Mucosa of rectum (tissue), 2 donors: Measurements from ENCODE around the gene PPP1R1B.
A peak's percentile ranks its signal among the peaks of the same experiment; 100 is the strongest.

Experiments used
- H3K27ac ChIP-seq, 2 donors: one replicate each; pipeline ENCODE4 v1.7.0; 2013; ENCODE audit warnings: inconsistent platforms in 2 of 2, low read depth in 2 of 2, low read length in 2 of 2
- H3K27me3 ChIP-seq, 2 donors: one replicate each; pipeline ENCODE4 v1.7.0; 2013; ENCODE audit warnings: low read length in 2 of 2; ENCODE audit not compliant: control insufficient read depth in 2 of 2, insufficient read depth in 2 of 2
- H3K36me3 ChIP-seq, 2 donors: one replicate each; pipeline ENCODE4 v1.7.0; 2013; ENCODE audit warnings: low read length in 2 of 2; ENCODE audit not compliant: control insufficient read depth in 2 of 2, insufficient read depth in 2 of 2
- H3K4me1 ChIP-seq, 2 donors: one replicate each; pipeline ENCODE4 v1.7.0; 2013; ENCODE audit warnings: low read length in 2 of 2, mild to moderate bottlenecking in 1 of 2; ENCODE audit not compliant: control insufficient read depth in 2 of 2, insufficient read depth in 2 of 2
- H3K4me3 ChIP-seq, 2 donors: one replicate each; pipeline ENCODE4 v1.7.0; 2013; ENCODE audit warnings: low read length in 2 of 2
- H3K9ac ChIP-seq, 2 donors: one replicate each; pipeline ENCODE4 v1.7.0; 2013; ENCODE audit warnings: low read length in 2 of 2, low read depth in 1 of 2, mild to moderate bottlenecking in 1 of 2
- H3K9me3 ChIP-seq, 2 donors: one replicate each; pipeline ENCODE4 v1.7.0; 2013; ENCODE audit warnings: low read length in 2 of 2; ENCODE audit not compliant: control insufficient read depth in 2 of 2
- donor health status: healthy.
- donor health status: Normal muscosa, but diverticular disease.

Gene PPP1R1B

DNA sequence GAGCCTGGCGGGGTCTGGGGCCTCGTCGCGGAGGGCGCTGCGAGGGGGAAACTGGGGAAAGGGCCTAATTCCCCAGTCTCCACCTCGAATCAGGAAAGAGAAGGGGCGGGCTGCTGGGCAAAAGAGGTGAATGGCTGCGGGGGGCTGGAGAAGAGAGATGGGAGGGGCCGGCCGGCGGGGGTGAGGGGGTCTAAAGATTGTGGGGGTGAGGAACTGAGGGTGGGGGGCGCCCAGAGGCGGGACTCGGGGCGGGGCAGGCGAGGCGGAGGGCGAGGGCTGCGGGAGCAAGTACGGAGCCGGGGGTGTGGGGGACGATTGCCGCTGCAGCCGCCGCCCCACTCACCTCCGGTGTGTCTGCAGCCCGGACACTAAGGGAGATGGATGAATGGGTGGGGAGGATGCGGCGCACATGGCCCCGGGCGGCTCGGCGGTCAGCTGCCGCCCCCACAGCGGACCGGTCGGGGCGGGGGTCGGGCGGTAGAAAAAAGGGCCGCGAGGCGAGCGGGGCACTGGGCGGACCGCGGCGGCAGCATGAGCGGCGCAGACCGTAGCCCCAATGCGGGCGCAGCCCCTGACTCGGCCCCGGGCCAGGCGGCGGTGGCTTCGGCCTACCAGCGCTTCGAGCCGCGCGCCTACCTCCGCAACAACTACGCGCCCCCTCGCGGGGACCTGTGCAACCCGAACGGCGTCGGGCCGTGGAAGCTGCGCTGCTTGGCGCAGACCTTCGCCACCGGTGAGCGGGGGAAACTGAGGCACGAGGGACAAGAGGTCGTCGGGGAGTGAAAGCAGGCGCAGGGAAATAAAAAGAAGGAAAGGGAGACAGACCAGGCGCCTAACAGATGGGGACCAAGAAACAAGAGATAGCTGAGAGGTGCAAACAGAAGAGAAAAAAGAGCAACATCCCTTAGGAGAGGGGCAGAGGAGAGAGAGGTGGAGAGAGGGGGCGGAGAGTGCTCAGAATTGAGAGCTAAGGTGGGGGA, 41.5 kb downstream of the PPP1R1B start, which contains the start of gene PNMT:
PNMT (plus strand) TSS at position 509 of the 980 bp plus-strand sequence; CDS start at position 532, 23 bp downstream.
- Histone ChIP-seq H3K27me3 (peaks cover 15 to 19% of the 10 kb centered on the region in 2 donors), H3K4me1 (peaks cover 31 to 38% of the 10 kb centered on the region in 2 donors), H3K36me3 (no peaks in the 10 kb centered on the region), H3K9me3 (no peaks in the 10 kb centered on the region), H3K9ac (peak within 1 kb of the TSS; percentile 32 to 63), H3K4me3 (peak within 1 kb of the TSS; percentile 20 to 40), H3K27ac (no peak within 1 kb of the TSS)

- H3K9ac ChIP-seq: no peak overlapping the region
Observed at GRCh38 chr17:39669897-39670735, 43.4 kb downstream of the PPP1R1B start.

GRCh38 chr17:39670746-39671145, 44.0 kb downstream of the PPP1R1B start:
- Histone ChIP-seq H3K4me1 (peaks cover 34 to 35% of the 10 kb centered on the region in 2 donors), H3K9me3 (no peaks in the 10 kb centered on the region), H3K36me3 (no peaks in the 10 kb centered on the region), H3K27me3 (peaks cover 15 to 19% of the 10 kb centered on the region in 2 donors), H3K4me3 (no peak overlapping the region), H3K27ac (no peak overlapping the region), H3K9ac (no peak overlapping the region)

More at GRCh38 chr17:39669897-39670735, 43.4 kb downstream of the PPP1R1B start:
- no peak overlapping the region for H3K4me3 ChIP-seq
- H3K4me1 ChIP-seq: peaks cover 29 to 32% of the 10 kb centered on the region in 2 donors
- H3K27me3 ChIP-seq: peaks cover 15 to 19% of the 10 kb centered on the region in 2 donors
- H3K9me3 ChIP-seq: no peaks in the 10 kb centered on the region
- no peak overlapping the region for H3K27ac ChIP-seq
- no peaks in the 10 kb centered on the region for H3K36me3 ChIP-seq

- peak overlapping the region; percentile 63 to 65 for H3K27ac ChIP-seq
- no peak overlapping the region for H3K4me3 ChIP-seq
- peaks cover 0 to 1% of the 10 kb centered on the region in 2 donors for H3K36me3 ChIP-seq
- peaks cover 40 to 43% of the 10 kb centered on the region in 2 donors for H3K4me1 ChIP-seq
- peak overlapping the region; percentile 52 to 58 for H3K9ac ChIP-seq
- H3K27me3 ChIP-seq: peaks cover 10 to 13% of the 10 kb centered on the region in 2 donors
- no peaks in the 10 kb centered on the region for H3K9me3 ChIP-seq
Observed at GRCh38 chr17:39671651-39672521, 45.1 kb downstream of the PPP1R1B start.

- H3K36me3 ChIP-seq: peaks cover 0 to 3% of the 10 kb centered on the region in 2 donors
- peaks cover 41 to 46% of the 10 kb centered on the region in 2 donors for H3K4me1 ChIP-seq
- H3K27me3 ChIP-seq: peaks cover 8% of the 10 kb centered on the region in 2 donors
- H3K4me3 ChIP-seq: no peak overlapping the region
- H3K27ac ChIP-seq: peak overlapping the region; percentile 63 to 65
- peak overlapping the region in 1 of 2 donors; percentile 52 for H3K9ac ChIP-seq
- H3K9me3 ChIP-seq: no peaks in the 10 kb centered on the region
Observed at GRCh38 chr17:39672522-39673334, 46.0 kb downstream of the PPP1R1B start.

GRCh38 chr17:39673335-39674081, 46.8 kb downstream of the PPP1R1B start:
- H3K27ac ChIP-seq: peak overlapping the region in 1 of 2 donors; percentile 90
- peaks cover 0 to 4% of the 10 kb centered on the region in 2 donors for H3K36me3 ChIP-seq
- no peak overlapping the region for H3K4me3 ChIP-seq
- H3K27me3 ChIP-seq: peaks cover 7 to 8% of the 10 kb centered on the region in 2 donors
- H3K9ac ChIP-seq: no peak overlapping the region
- H3K9me3 ChIP-seq: no peaks in the 10 kb centered on the region
- H3K4me1 ChIP-seq: peaks cover 49 to 50% of the 10 kb centered on the region in 2 donors

DNA sequence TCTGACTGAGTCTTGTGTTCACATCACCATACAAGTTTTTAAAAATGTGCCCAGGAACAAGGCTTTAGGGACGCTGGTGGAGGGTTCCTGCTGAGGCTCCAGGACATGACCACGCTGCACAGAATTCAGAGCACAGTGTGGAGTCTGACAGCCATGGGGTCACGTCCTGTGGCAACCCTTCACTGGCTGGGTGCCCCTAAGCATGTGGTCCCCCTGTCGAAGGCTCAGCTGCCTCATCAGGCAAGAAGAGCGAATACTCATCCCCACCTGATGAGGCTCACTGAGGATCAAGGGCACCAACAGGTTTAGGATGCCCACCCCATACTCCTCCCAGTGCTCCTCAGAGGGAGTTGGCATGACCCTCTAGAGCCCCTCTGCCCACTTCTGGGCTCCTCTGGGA, 47.4 kb downstream of the PPP1R1B start:
- Histone ChIP-seq H3K4me3 (no peak overlapping the region), H3K9me3 (no peaks in the 10 kb centered on the region), H3K27ac (peak overlapping the region; percentile 68 to 90), H3K27me3 (peaks cover 4 to 8% of the 10 kb centered on the region in 2 donors), H3K9ac (peak overlapping the region; percentile 8 to 26), H3K4me1 (peaks cover 53% of the 10 kb centered on the region in 2 donors), H3K36me3 (peaks cover 0 to 4% of the 10 kb centered on the region in 2 donors)

- Histone ChIP-seq H3K27ac (peak overlapping the region; percentile 68 to 90), H3K27me3 (peaks cover 2 to 8% of the 10 kb centered on the region in 2 donors), H3K9ac (peak overlapping the region; percentile 32 to 70), H3K4me1 (peaks cover 60% of the 10 kb centered on the region in 2 donors), H3K36me3 (peaks cover 0 to 4% of the 10 kb centered on the region in 2 donors), H3K4me3 (no peak overlapping the region), H3K9me3 (no peaks in the 10 kb centered on the region)
Observed at GRCh38 chr17:39674702-39675389, 48.1 kb downstream of the PPP1R1B start.
